Esophagus muscularis mucosa (tissue), 3 donors: ENCODE data around the gene ILRUN.
"Not testable (repeated sequence)": the region's sequence is repeated elsewhere in the genome, so short reads cannot be mapped to it uniquely, and the experiment has no call there.

Source experiments
- POLR2A ChIP-seq: fragments of 450-650 bp; IDR thresholded peaks from one replicate; pipeline ENCODE4 v1.6.1; 2017; ENCODE audit warnings: antibody characterized with exemption, moderate library complexity, mild to moderate bottlenecking, low read depth
- POLR2AphosphoS5 ChIP-seq, 2 donors: sonication (generic); formaldehyde crosslinking; IDR thresholded peaks; one replicate each; pipeline ENCODE4 v1.6.1; 2017; ENCODE audit warnings: antibody characterized with exemption in 2 of 2
- TF ChIP-seq, protein P1 (sequence below), 3 experiments: fragments of 200-600 bp in 2 of 3; fragments of 450-650 bp in 1 of 3; sonication (generic) in 2 of 3; IDR thresholded peaks; one replicate each; pipeline ENCODE4 v1.5.1; 2017 to 2019; ENCODE audit warnings: antibody characterized with exemption in 3 of 3, mild to moderate bottlenecking in 2 of 3, moderate library complexity in 1 of 3

DNA sequence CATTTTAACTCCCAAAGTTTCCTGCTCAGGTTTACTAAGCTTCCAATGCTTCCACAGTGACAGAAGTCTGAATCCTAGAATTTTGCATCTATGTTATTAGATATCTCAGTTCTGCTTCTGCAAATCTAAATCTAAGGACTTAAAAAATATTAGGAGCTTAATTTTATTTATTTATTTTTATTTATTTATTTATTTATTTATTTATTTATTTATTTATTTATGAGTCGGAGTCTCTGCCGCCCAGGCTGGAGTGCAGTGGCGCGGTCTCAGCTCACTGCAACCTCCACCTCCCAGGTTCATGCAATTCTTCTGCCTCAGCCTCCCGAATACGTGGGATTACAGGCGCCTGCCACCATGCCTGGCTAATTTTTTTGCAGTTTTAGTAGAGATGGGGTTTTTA is 46.3 kb downstream of the ILRUN start:
- TF ChIP-seq, protein P1, sequence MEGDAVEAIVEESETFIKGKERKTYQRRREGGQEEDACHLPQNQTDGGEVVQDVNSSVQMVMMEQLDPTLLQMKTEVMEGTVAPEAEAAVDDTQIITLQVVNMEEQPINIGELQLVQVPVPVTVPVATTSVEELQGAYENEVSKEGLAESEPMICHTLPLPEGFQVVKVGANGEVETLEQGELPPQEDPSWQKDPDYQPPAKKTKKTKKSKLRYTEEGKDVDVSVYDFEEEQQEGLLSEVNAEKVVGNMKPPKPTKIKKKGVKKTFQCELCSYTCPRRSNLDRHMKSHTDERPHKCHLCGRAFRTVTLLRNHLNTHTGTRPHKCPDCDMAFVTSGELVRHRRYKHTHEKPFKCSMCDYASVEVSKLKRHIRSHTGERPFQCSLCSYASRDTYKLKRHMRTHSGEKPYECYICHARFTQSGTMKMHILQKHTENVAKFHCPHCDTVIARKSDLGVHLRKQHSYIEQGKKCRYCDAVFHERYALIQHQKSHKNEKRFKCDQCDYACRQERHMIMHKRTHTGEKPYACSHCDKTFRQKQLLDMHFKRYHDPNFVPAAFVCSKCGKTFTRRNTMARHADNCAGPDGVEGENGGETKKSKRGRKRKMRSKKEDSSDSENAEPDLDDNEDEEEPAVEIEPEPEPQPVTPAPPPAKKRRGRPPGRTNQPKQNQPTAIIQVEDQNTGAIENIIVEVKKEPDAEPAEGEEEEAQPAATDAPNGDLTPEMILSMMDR (IDR thresholded peaks at IDR 0.05): not testable (repeated sequence)
- not testable (repeated sequence) for TF ChIP-seq POLR2A; POLR2AphosphoS5 (IDR thresholded peaks at IDR 0.05)
